OCI-LY7 (cell line): ENCODE data around the gene ZDHHC5. TPM values are rescaled to one million over a fixed set of nuclear protein-coding genes. Genes with fewer than 3 reads are reported as not detected.
A peak's percentile ranks its signal among the peaks of the same experiment; 100 is the strongest.

ENCODE experiments used
- BruUV-seq: library from RNA; stranded (reverse); fragments of 400-500 nt; replicated peaks from 2 replicates; lab custom pipeline; 2021; lab: Mats Ljungman, UMichigan
- CTCF ChIA-PET: fragments of 300-600 bp; sonication (Branson Sonifier 250); formaldehyde crosslinking; loops from one replicate; lab custom pipeline; 2022; ENCODE audit warnings: antibody characterized with exemption; ENCODE audit not compliant: unreplicated experiment; lab: Charles Lee
- POLR2A ChIA-PET: fragments of 300-600 bp; sonication (Branson Sonifier 250); formaldehyde crosslinking; loops from one replicate; lab custom pipeline; 2022; ENCODE audit warnings: antibody characterized with exemption; lab: Charles Lee
- DNase-seq: peaks from one replicate; pipeline ENCODE4 v3.0.0-alpha.2; 2015; ENCODE audit warnings: low spot score
- H2AFZ ChIP-seq: fragments of 200-600 bp; sonication (generic), shearing (Covaris generic); 2 replicates; pipeline ENCODE4 v1.6.1; 2014; ENCODE audit warnings: mild to moderate bottlenecking, antibody characterized with exemption, low read length, moderate library complexity
- H3K27ac ChIP-seq: fragments of 200-600 bp; sonication (generic); 2 replicates; pipeline ENCODE4 v1.5.1; 2014; ENCODE audit warnings: mixed run types, low read depth, mild to moderate bottlenecking, moderate library complexity, low read length, inconsistent platforms; ENCODE audit not compliant: poor library complexity, severe bottlenecking
- H3K36me3 ChIP-seq: fragments of 200-600 bp; sonication (generic); 2 replicates; pipeline ENCODE4 v1.6.1; 2014; ENCODE audit warnings: mild to moderate bottlenecking, antibody characterized with exemption, low read length, moderate library complexity, mixed read lengths; ENCODE audit not compliant: insufficient read depth
- H3K4me1 ChIP-seq: fragments of 200-600 bp; sonication (generic); 2 replicates; pipeline ENCODE4 v1.5.1; 2014; ENCODE audit warnings: mild to moderate bottlenecking, low read length; ENCODE audit not compliant: insufficient read depth, poor library complexity, severe bottlenecking
- H3K4me2 ChIP-seq: fragments of 200-600 bp; sonication (generic); 2 replicates; pipeline ENCODE4 v1.6.1; 2014; ENCODE audit warnings: mild to moderate bottlenecking, low read length
- H3K4me3 ChIP-seq: fragments of 200-600 bp; sonication (generic); 2 replicates; pipeline ENCODE4 v1.5.1; 2014; ENCODE audit warnings: mild to moderate bottlenecking, low read depth, low read length; ENCODE audit not compliant: poor library complexity, severe bottlenecking
- H3K79me2 ChIP-seq: fragments of 200-600 bp; sonication (generic); 2 replicates; pipeline ENCODE4 v1.6.1; 2016; ENCODE audit warnings: low read depth, mild to moderate bottlenecking, low read length, moderate library complexity, mixed read lengths; ENCODE audit not compliant: insufficient read depth
- H3K9me2 ChIP-seq: fragments of 200-600 bp; sonication (generic); 2 replicates; pipeline ENCODE4 v1.6.1; 2016; ENCODE audit warnings: mild to moderate bottlenecking, low read length, mixed read lengths; ENCODE audit not compliant: insufficient read depth
- H3K9me3 ChIP-seq: fragments of 200-600 bp; sonication (generic); 2 replicates; pipeline ENCODE4 v1.6.1; 2014; ENCODE audit warnings: mild to moderate bottlenecking, mixed run types, low read length, mixed read lengths
- H4K20me1 ChIP-seq: fragments of 200-600 bp; sonication (generic); 2 replicates; pipeline ENCODE4 v1.6.1; 2014; ENCODE audit warnings: mild to moderate bottlenecking, antibody characterized with exemption, low read length, moderate library complexity, mixed read lengths; ENCODE audit not compliant: insufficient read depth
- CTCF ChIP-seq: fragments of 200-600 bp; sonication (generic); conservative IDR thresholded peaks from 2 replicates; pipeline ENCODE4 v1.5.1; 2014; ENCODE audit warnings: mild to moderate bottlenecking, antibody characterized with exemption, low read length, moderate library complexity, mixed read lengths
- EZH2phosphoT487 ChIP-seq: fragments of 200-600 bp; sonication (generic); IDR thresholded peaks from 2 replicates; pipeline ENCODE4 v1.6.1; 2018; ENCODE audit warnings: low read depth, borderline replicate concordance, mild to moderate bottlenecking, mixed run types, antibody characterized with exemption, low read length, moderate library complexity, mixed read lengths
- intact Hi-C: fragments of 100-400 bp; cut with micrococcal nuclease; formaldehyde crosslinking; loops from one replicate; pipeline ENCODE4 v1.10.0; 2022; ENCODE audit not compliant: unreplicated experiment
- total RNA-seq, 2 experiments: library from RNA; depleted of rRNA in 1 of 2; stranded (reverse); fragments of >200 nt in 1 of 2; shearing (Covaris generic) in 1 of 2; gene quantifications; 2 replicates each; pipeline ENCODE4 v1.2.3, GENCODE V29; 2014 to 2022

The ZDHHC5 gene
- total RNA-seq, 2 experiments from 2014 or later: 27.5 to 57.4 TPM

GRCh38 chr11:57728829-57729228 is 60.9 kb downstream of the ZDHHC5 start:
- no peak overlapping the region for H3K4me3 ChIP-seq
- DNase-seq: no peak
- TF ChIP-seq CTCF: no peak
- no peak for TF ChIP-seq EZH2phosphoT487
- no peak overlapping the region for H2AFZ ChIP-seq
- intact Hi-C loops: no loop called here
- BruUV-seq: no TSS peak
- peak overlapping the region; percentile 33; the same call in 1 of the 2 replicates for H3K4me2 ChIP-seq
- CTCF ChIA-PET: interaction anchor here (0.5 kb wide), 1 partner anchor 402 kb away, joined by 3 read pairs; no protein-coding TSS in a partner anchor
- peaks cover 69% of the 10 kb centered on the region for H3K36me3 ChIP-seq
- H3K27ac ChIP-seq: peak overlapping the region; percentile 12
- no peaks in the 10 kb centered on the region for H3K9me3 ChIP-seq
- peaks cover 13% of the 10 kb centered on the region for H4K20me1 ChIP-seq
- POLR2A ChIA-PET: interaction anchor here (0.6 to 0.7 kb wide), 2 partner anchors 14 to 56 kb away, joined by 3 to 6 read pairs; no protein-coding TSS in a partner anchor
- peaks cover 96% of the 10 kb centered on the region for H3K79me2 ChIP-seq
- H3K4me1 ChIP-seq: peaks cover 12% of the 10 kb centered on the region
- H3K9me2 ChIP-seq: no peaks in the 10 kb centered on the region

GRCh38 chr11:57729479-57729878 is 61.6 kb downstream of the ZDHHC5 start:
- Histone ChIP-seq H3K27ac (peak overlapping the region; percentile 12), H4K20me1 (peaks cover 7% of the 10 kb centered on the region; the same call in 1 of the 2 replicates), H3K4me2 (peak overlapping the region; percentile 33; the same call in 1 of the 2 replicates), H3K79me2 (peaks cover 96% of the 10 kb centered on the region), H3K9me3 (no peaks in the 10 kb centered on the region), H2AFZ (no peak overlapping the region), H3K4me1 (peaks cover 12% of the 10 kb centered on the region), H3K9me2 (no peaks in the 10 kb centered on the region), H3K4me3 (no peak overlapping the region), H3K36me3 (peaks cover 68% of the 10 kb centered on the region)
- no peak for DNase-seq
- no TSS peak for BruUV-seq
- CTCF ChIA-PET: no interaction called here
- POLR2A ChIA-PET: interaction anchor here (0.8 to 0.9 kb wide), 2 partner anchors 15 to 1949 kb away, joined by 3 read pairs; no protein-coding TSS in a partner anchor
- TF ChIP-seq CTCF (no peak), EZH2phosphoT487 (no peak)
- intact Hi-C loops: no loop called here

- TF ChIP-seq EZH2phosphoT487 (no peak), CTCF (no peak)
- Histone ChIP-seq H3K9me3 (no peaks in the 10 kb centered on the region), H3K4me3 (no peak overlapping the region), H3K27ac (no peak overlapping the region), H3K4me2 (no peak overlapping the region), H4K20me1 (peaks cover 4% of the 10 kb centered on the region; the same call in 1 of the 2 replicates), H3K36me3 (peaks cover 64% of the 10 kb centered on the region), H2AFZ (no peak overlapping the region), H3K4me1 (peaks cover 12% of the 10 kb centered on the region), H3K79me2 (peaks cover 87% of the 10 kb centered on the region), H3K9me2 (no peaks in the 10 kb centered on the region)
- DNase-seq: no peak
- CTCF ChIA-PET: interaction anchor here (0.6 kb wide), 1 partner anchor 774 kb away, joined by 11 read pairs; no protein-coding TSS in a partner anchor
- no TSS peak for BruUV-seq
- POLR2A ChIA-PET: interaction anchor here (1.3 kb wide), 1 partner anchor 18 kb away, joined by 6 read pairs; no protein-coding TSS in a partner anchor
- intact Hi-C loops: no loop called here
These were observed 64.7 kb downstream of the ZDHHC5 start for GRCh38 chr11:57732661-57733060.
